ENCODE measurements around the gene RALB. TPM values are rescaled to one million over a fixed set of nuclear protein-coding genes. Genes with fewer than 3 reads are reported as not detected.

Gene RALB
- total RNA-seq, 2 experiments from 2014 or later = 45.7 to 50.4 TPM

GRCh38 chr2:120219766-120220165 is 32.9 kb upstream of the RALB start:
- Mint-ChIP-seq H3K27ac (no peak overlapping the region), H3K27me3 (no peaks in the 10 kb centered on the region), H3K4me3 (no peak overlapping the region), H3K4me1 (peaks cover 41% of the 10 kb centered on the region), H3K9me3 (peaks cover 6% of the 10 kb centered on the region), H3K36me3 (peaks cover 55% of the 10 kb centered on the region)
- POLR2A ChIA-PET = no interaction called here
- no peak for DNase-seq
- no peak for ATAC-seq (ENCODE audit: low read depth)

DNA sequence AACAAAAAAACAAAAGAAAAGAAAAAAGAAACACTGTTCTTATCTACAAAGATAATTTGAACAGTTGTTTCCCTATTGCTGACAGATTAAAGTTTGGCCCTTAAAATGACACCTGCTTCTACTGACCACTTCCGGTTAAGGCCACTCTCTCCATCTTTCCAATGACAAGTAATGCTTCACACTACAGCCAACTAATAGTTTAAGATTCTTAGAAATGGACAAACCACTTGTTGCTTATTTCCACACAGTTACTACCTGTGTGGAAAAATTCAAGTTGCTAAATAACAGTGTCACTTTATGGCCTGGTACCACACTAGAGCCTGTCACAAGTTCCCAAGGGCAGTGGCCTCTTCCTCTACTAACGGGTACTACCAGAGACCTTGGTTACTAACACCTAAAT is 31.9 kb upstream of the RALB start:
- DNase-seq = no peak
- H3K9me3 Mint-ChIP-seq = peaks cover 6% of the 10 kb centered on the region
- peak overlapping the region; percentile 25 for H3K4me3 Mint-ChIP-seq
- no peak for ATAC-seq (ENCODE audit: low read depth)
- H3K36me3 Mint-ChIP-seq = peaks cover 55% of the 10 kb centered on the region
- no peaks in the 10 kb centered on the region for H3K27me3 Mint-ChIP-seq
- peak overlapping the region; percentile 13 for H3K27ac Mint-ChIP-seq
- peaks cover 42% of the 10 kb centered on the region for H3K4me1 Mint-ChIP-seq
- POLR2A ChIA-PET = no interaction called here

DNA sequence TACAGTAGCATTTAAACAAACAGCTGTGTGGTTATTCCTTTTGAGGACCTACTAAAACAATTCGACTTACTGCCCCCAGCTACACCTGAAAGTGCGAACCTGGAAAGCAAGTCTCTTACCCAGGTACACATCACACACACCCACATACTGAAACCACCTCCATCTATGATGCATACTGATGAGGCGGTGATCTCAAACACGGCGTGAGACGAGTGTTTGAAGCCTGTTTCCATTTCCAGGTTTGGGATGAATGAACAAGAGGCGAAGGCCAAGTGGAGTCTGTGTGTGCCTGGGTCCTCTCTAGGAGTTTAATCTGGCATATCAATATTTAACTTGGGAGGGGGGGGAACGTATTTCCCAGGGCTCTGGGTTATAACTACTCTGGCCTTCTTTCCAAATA is 31.0 kb upstream of the RALB start:
- ATAC-seq (ENCODE audit: low read depth) (no peak), DNase-seq (no peak)
- POLR2A ChIA-PET = interaction anchor here (3.2 kb wide), 1 partner anchor 11 kb away, joined by 35 read pairs; no protein-coding TSS in a partner anchor
- H3K4me1 Mint-ChIP-seq = peaks cover 45% of the 10 kb centered on the region
- H3K36me3 Mint-ChIP-seq = peaks cover 52% of the 10 kb centered on the region
- peak overlapping the region; percentile 75 for H3K4me3 Mint-ChIP-seq
- no peak overlapping the region for H3K27ac Mint-ChIP-seq
- no peaks in the 10 kb centered on the region for H3K27me3 Mint-ChIP-seq
- H3K9me3 Mint-ChIP-seq = peaks cover 5% of the 10 kb centered on the region

- H3K27me3 Mint-ChIP-seq = no peaks in the 10 kb centered on the region
- peak overlapping the region; percentile 75 for H3K4me3 Mint-ChIP-seq
- ATAC-seq (ENCODE audit: low read depth) (no peak), DNase-seq (no peak)
- peaks cover 46% of the 10 kb centered on the region for H3K36me3 Mint-ChIP-seq
- peaks cover 4% of the 10 kb centered on the region for H3K9me3 Mint-ChIP-seq
- peak overlapping the region; percentile 82 for H3K27ac Mint-ChIP-seq
- POLR2A ChIA-PET = interaction anchor here (0.7 to 3.2 kb wide), 10 partner anchors 8 to 91 kb away, joined by 3 to 35 read pairs (median 5); no protein-coding TSS in a partner anchor
- peaks cover 51% of the 10 kb centered on the region for H3K4me1 Mint-ChIP-seq
These were observed 30.2 kb upstream of the RALB start for GRCh38 chr2:120222186-120223033.

DNA sequence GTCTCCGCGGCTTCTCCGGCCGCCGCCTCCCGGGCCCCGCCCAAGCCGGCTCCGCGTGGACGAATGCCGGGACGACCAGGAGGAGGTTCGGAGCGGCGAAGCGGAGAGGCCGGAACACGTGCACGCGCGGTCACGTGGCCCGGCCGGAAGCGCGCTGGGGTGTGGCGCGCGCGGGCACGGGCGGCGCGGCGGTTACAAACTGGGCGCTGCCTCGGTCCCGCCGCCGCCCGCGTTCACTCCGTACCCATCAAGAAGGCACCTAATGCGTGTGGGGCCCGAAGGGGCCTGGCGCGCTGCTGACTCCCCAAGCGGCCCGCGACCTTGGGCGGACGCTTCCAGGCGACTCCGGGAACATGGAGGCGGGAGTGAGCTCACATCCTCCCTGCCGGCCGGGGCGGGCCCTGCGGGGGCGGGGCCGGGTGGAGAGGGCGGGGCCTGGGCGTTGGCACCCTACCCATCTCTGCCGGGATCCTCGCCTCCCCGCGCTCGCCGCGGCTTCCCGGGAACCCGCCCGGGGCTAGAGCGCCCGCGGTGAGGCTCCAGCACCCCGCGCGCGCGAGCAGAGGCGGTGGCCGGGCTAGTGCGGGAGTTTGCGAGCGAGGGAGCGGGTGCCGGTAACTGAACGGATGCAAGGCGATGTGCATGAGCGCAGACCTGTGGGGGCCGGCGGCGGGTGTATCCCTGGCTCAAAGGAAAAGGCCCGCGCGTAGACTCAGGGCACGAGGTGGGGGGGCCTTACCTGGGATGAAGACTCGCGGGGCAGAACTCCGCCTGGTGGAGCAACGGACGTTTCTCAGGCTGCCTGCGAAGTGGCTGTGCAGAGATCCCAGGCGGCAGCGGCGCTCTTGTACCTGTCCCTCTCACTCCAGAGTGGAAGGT is 29.4 kb upstream of the RALB start, which contains the start of gene TMEM185B:
TSS of gene TMEM185B (minus strand) at position 367 of the 879 bp plus-strand sequence. CDS start 424 bp downstream, outside the sequence.
- Mint-ChIP-seq H3K4me1 (peaks cover 59% of the 10 kb centered on the region), H3K27ac (peak within 1 kb of the TSS; percentile 84), H3K9me3 (peaks cover 4% of the 10 kb centered on the region), H3K36me3 (peaks cover 46% of the 10 kb centered on the region), H3K4me3 (peak within 1 kb of the TSS; percentile 87), H3K27me3 (no peaks in the 10 kb centered on the region)
- peak; percentile 91 for ATAC-seq (ENCODE audit: low read depth)
- DNase-seq = peak; percentile 95
- POLR2A ChIA-PET = interaction anchor here (0.7 to 3.2 kb wide), 10 partner anchors 9 to 90 kb away, joined by 3 to 35 read pairs (median 5); no protein-coding TSS in a partner anchor

GRCh38 chr2:120224256-120224655 is 28.4 kb upstream of the RALB start:
- H3K4me1 Mint-ChIP-seq = peaks cover 66% of the 10 kb centered on the region
- peak; percentile 36 for DNase-seq
- H3K9me3 Mint-ChIP-seq = peaks cover 4% of the 10 kb centered on the region
- H3K27me3 Mint-ChIP-seq = no peaks in the 10 kb centered on the region
- H3K27ac Mint-ChIP-seq = peak overlapping the region; percentile 84
- ATAC-seq (ENCODE audit: low read depth) = no peak
- peak overlapping the region; percentile 87 for H3K4me3 Mint-ChIP-seq
- POLR2A ChIA-PET = interaction anchor here (3.2 kb wide), 1 partner anchor 8 kb away, joined by 35 read pairs; no protein-coding TSS in a partner anchor
- H3K36me3 Mint-ChIP-seq = peaks cover 46% of the 10 kb centered on the region

DNA sequence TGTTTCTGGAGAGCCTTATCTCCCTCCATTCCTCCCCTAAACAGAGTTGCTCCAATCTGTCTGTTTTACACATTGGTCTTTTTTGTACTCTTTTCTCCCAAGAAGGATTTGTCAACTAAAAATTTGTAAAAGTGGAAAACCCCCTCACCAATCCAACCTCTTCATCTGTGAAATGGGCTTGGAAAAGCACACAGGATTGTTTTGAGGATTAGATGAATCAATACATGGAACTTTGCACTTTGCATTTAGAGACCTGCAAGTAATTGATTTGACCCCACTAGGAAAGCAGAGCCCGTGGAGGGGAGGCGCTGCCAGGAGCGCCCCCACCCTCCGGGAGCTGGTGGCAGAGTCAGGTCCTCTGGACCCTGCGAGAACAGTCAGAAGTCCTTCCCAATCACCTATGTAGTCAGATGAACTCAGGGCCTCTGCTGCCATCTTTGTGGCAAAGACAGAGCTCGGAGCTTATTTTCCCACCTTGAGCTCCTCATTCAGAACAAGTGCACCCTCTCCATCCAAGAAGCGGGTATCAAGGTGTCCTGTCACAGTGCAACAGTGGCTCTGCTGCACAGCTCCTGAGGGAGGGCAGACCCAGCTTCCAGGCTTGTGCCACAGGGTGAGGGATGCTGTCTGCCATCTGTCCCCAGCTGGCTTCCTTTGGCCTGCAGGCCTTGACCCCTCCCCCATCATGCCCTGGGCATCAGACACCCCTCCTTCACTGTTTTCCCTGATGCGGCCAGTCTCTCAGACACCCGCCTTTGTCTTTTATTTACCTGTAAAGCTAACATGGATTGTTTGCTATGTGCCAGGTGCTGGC is 27.7 kb upstream of the RALB start:
- peak; percentile 30 for DNase-seq
- Mint-ChIP-seq H3K27ac (peak overlapping the region; percentile 84), H3K4me1 (peaks cover 68% of the 10 kb centered on the region), H3K27me3 (no peaks in the 10 kb centered on the region), H3K36me3 (peaks cover 46% of the 10 kb centered on the region), H3K4me3 (peak overlapping the region; percentile 87), H3K9me3 (peaks cover 4% of the 10 kb centered on the region)
- POLR2A ChIA-PET = interaction anchor here (1.5 kb wide), 1 partner anchor 48 kb away, joined by 5 read pairs; no protein-coding TSS in a partner anchor
- no peak for ATAC-seq (ENCODE audit: low read depth)

DNA sequence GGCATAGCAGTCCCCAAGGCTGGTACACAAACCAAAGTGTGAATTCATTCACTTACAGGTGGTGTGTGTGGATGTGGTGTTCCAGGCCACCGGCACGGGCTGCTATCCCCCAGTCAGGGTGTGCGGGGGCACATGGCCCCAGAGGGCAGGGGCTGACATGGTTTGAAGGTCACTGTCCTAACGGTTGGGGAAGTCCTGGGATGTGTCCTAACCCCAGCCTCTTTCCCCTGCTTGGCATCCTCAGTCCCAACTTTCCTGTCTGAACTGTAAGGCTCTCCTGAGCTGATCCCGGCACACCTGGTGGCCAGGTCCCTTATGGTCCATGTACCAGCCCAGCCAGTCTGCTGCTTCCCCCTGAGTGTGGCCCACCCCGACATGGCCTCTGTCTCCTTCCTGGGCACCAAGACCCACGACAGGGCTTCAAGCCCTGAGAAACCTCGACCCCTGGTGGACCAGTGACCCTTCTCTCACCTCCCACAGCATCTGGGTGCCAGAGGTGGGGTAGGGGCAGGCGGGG is 27.0 kb upstream of the RALB start:
- Mint-ChIP-seq H3K4me3 (no peak overlapping the region), H3K27me3 (no peaks in the 10 kb centered on the region), H3K27ac (peak overlapping the region; percentile 16), H3K36me3 (peaks cover 46% of the 10 kb centered on the region), H3K4me1 (peaks cover 68% of the 10 kb centered on the region), H3K9me3 (peaks cover 4% of the 10 kb centered on the region)
- DNase-seq = peak; percentile 26
- ATAC-seq (ENCODE audit: low read depth) = no peak
- POLR2A ChIA-PET = interaction anchor here (1.5 kb wide), 1 partner anchor 49 kb away, joined by 5 read pairs; no protein-coding TSS in a partner anchor

DNA sequence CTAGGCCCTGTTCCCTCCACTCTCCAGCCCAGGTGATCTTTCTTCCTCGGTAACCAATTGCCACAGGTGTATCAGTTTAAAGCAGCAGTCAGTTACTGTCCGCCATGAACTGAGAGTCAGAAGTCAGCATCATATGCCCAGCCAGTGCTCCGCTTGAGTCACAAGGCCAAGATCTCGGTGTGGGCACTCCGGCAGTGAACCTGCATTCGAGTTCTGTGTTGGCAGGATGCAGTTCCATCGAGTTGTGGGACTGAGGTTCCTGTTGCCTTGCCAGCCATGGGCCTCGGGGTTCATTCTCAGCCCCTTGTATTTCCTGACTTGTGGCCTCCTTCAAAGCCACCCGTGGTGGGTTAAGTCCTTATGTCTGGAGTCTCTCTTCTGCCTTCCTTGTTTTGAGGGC is 26.3 kb upstream of the RALB start:
- peaks cover 4% of the 10 kb centered on the region for H3K9me3 Mint-ChIP-seq
- H3K4me3 Mint-ChIP-seq = peak overlapping the region; percentile 30
- H3K4me1 Mint-ChIP-seq = peaks cover 62% of the 10 kb centered on the region
- ATAC-seq (ENCODE audit: low read depth) (no peak), DNase-seq (peak; percentile 31)
- peak overlapping the region; percentile 76 for H3K27ac Mint-ChIP-seq
- peaks cover 45% of the 10 kb centered on the region for H3K36me3 Mint-ChIP-seq
- POLR2A ChIA-PET = no interaction called here
- H3K27me3 Mint-ChIP-seq = no peaks in the 10 kb centered on the region

DNA sequence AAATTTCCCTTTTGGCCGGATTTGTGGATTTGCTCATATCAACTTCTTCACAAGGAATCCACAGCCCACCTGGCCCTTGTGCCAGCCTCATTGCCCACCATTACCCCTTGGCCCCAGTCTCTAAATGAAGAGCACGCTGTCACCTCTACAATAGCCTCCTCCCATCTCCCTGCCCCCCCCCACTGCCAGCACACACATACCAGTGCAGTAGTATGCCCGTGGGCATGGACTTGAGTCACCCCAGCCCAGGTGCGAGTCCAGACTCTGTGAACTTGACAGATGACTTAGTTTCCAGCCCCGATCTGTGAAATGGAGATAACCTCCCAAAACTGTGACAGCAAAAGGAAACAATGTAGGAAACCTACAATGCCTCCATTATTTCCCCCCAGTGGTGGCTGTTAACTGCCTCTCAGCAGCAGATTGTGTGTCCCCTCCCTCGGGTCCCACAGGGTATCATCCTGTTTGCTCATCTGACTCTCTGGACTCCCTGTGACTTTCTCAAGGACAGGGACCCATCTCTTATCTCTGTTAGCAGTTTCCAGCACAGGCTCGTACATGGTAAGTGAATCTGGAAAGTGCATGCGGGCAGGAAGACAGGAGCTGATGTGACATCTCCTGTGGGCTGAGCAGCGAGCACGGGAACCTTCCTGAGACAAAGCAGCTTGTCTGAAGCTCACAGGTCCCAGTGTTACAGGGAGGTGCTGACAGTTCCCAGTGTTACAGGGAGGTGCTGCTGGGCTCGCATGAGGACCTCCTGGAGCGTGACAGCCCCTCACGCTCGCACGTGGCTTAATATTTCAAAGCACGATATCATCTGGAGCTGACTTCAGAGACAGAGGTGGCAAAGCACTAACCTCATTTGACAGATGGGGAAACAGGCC is 25.3 kb upstream of the RALB start:
- peak; percentile 27 for DNase-seq
- POLR2A ChIA-PET = interaction anchor here (1.1 to 1.5 kb wide), 3 partner anchors 19 to 87 kb away, joined by 4 to 5 read pairs (median 4); no protein-coding TSS in a partner anchor
- H3K9me3 Mint-ChIP-seq = peaks cover under 1% of the 10 kb centered on the region

DNA sequence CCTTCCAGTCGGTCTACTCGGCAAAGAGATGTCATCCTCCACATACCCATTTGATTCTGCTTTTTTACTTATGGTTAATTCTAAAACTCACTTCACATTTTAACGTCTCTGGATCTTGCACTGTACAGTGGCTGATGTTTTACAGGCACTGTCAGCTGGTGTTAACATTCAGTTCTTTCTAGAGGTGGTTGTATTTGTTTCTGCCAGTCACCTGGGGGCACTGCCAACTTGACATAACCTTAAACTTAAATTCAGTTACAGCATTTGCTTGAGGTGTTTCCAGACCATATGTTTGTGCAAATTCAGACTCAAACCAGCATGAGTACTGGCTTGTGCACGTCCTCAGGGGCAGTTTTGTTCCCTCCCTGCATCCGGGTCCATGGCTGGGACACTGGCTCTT is 24.1 kb upstream of the RALB start:
- Mint-ChIP-seq H3K27ac (peak overlapping the region; percentile 65), H3K4me3 (peak overlapping the region; percentile 80), H3K9me3 (no peaks in the 10 kb centered on the region), H3K27me3 (no peaks in the 10 kb centered on the region), H3K36me3 (peaks cover 38% of the 10 kb centered on the region), H3K4me1 (peaks cover 59% of the 10 kb centered on the region)
- DNase-seq (no peak), ATAC-seq (ENCODE audit: low read depth) (no peak)
- POLR2A ChIA-PET = interaction anchor here (1.1 to 1.5 kb wide), 3 partner anchors 18 to 86 kb away, joined by 4 to 5 read pairs (median 4); no protein-coding TSS in a partner anchor

More for the DNA sequence above, 25.3 kb upstream of the RALB start:
- Mint-ChIP-seq H3K4me3 (peak overlapping the region; percentile 80), H3K36me3 (peaks cover 38% of the 10 kb centered on the region), H3K27me3 (no peaks in the 10 kb centered on the region), H3K27ac (peak overlapping the region; percentile 66), H3K4me1 (peaks cover 54% of the 10 kb centered on the region)
- no peak for ATAC-seq (ENCODE audit: low read depth)
